Measurements from ENCODE around the gene RCAN2.

GRCh38 chr6:46288835-46289234 is 202.4 kb downstream of the RCAN2 start:
- no peak for TF ChIP-seq POLR2A (IDR thresholded peaks at IDR 0.05)
- TF ChIP-seq CTCF (IDR thresholded peaks at IDR 0.05), result no peak
